ENCODE measurements around the gene BAHCC1. TPM values are rescaled to one million over a fixed set of nuclear protein-coding genes. Genes with fewer than 3 reads are reported as not detected.
A peak's percentile ranks its signal among the peaks of the same experiment; 100 is the strongest.

The BAHCC1 gene
- total and polyA plus RNA-seq, 2 of the 8 experiments (the other 6 are each of a cell fraction or from before 2014, with no cell fraction given), result 0.26 to 0.58 TPM

DNA sequence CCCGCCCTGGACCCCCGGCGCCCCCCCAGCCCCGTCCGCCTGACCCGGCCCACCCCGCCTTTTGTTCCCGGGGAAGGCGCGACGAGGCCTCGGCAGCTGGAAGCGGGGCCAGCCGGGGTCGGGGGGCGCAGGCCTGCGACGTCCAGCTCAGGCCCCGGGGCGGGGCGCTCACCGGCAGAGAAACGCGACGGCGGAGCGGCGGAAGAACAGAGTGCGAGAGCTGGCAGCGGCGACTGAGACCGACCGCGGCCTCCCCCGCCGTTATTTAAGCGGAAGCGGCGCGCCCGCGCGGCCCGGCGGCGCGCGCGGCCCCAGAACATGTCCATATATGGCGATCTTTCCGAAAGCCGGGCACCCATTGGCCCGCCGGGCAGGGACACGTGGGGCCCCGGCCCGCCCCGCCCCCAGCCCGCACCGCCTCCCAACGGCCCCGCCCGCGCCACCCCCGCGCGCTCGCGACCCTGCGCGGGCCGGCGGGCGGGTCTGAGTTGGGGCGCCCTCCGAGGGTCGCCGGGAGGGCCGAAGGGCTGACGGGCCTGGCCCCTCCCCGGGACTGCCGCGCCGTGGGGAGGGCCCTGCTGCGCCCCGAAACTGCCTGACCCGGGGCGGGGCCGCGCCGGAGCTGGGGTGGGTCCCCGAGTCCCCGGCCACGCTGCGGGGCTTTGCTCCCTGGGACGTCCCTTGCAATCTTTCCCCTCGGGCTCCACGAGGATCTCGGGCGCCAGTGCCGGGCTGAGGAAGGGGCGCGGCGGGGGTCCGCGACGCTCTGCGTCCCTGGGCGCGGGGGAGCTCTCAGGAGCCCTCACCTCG, 117.5 kb downstream of the BAHCC1 start, which contains the start of gene ACTG1 (continued):
- TF ChIP-seq EZH2 (IDR thresholded peaks at IDR 0.05; ENCODE audit: low read depth, low read length, severe bottlenecking) (no peak), TAF7 (optimal IDR thresholded peaks at IDR 0.05; ENCODE audit: borderline replicate concordance, low read depth, low read length) (peak; percentile 98), CBX8 (IDR thresholded peaks at IDR 0.05; ENCODE audit: borderline replicate concordance, low read depth, low read length) (no peak), SP2 (IDR thresholded peaks at IDR 0.05; ENCODE audit: low read length) (no peak)

All from H1 (cell line).